Mesothelial cell of epicardium (in vitro differentiated cells): ENCODE measurements around the gene CDH3. TPM values are rescaled to one million over a fixed set of nuclear protein-coding genes. Genes with fewer than 3 reads are reported as not detected.

Source experiments
- DNase-seq, 2 experiments: peaks; one replicate each; pipeline ENCODE4 v3.0.0; 2021; ENCODE audit warnings: low spot score in 2 of 2; ENCODE audit not compliant: unreplicated experiment in 2 of 2
- H3K27ac Mint-ChIP-seq: 2 replicates; pipeline ENCODE4 v1.8.0; 2021; ENCODE audit warnings: mixed read lengths
- H3K27me3 Mint-ChIP-seq: 2 replicates; pipeline ENCODE4 v1.8.0; 2021; ENCODE audit warnings: low read depth, mixed read lengths
- H3K36me3 Mint-ChIP-seq: 2 replicates; pipeline ENCODE4 v1.8.0; 2021; ENCODE audit warnings: mixed read lengths
- H3K4me1 Mint-ChIP-seq: 2 replicates; pipeline ENCODE4 v1.8.0; 2021; ENCODE audit warnings: mixed read lengths
- H3K4me3 Mint-ChIP-seq: 2 replicates; pipeline ENCODE4 v1.8.0; 2021; ENCODE audit warnings: mild to moderate bottlenecking, moderate library complexity, mixed read lengths
- H3K9me3 Mint-ChIP-seq: 2 replicates; pipeline ENCODE4 v1.8.0; 2021; ENCODE audit warnings: mixed read lengths
- CTCF ChIP-seq: fragments of 200-600 bp; sonication (generic); IDR thresholded peaks from one replicate; pipeline ENCODE4 v1.5.0; 2021; ENCODE audit warnings: antibody characterized with exemption; ENCODE audit not compliant: unreplicated experiment
- total RNA-seq: library from RNA; stranded (reverse); gene quantifications from 3 replicates; pipeline ENCODE4 v1.2.1, GENCODE V29; 2021

The CDH3 gene
- total RNA-seq, 1 donor from 2014 or later: 179 TPM

GRCh38 chr16:68642436-68643101 is 2.5 kb upstream of the CDH3 start:
- TF ChIP-seq CTCF: no peak
- Mint-ChIP-seq H3K36me3 (no peaks in the 10 kb centered on the region), H3K27ac (no peak overlapping the region), H3K27me3 (peaks cover 3% of the 10 kb centered on the region), H3K4me3 (peak overlapping the region; percentile 61), H3K4me1 (peaks cover 28% of the 10 kb centered on the region), H3K9me3 (no peaks in the 10 kb centered on the region)
- peak; percentile 27 to 64 for DNase-seq

DNA sequence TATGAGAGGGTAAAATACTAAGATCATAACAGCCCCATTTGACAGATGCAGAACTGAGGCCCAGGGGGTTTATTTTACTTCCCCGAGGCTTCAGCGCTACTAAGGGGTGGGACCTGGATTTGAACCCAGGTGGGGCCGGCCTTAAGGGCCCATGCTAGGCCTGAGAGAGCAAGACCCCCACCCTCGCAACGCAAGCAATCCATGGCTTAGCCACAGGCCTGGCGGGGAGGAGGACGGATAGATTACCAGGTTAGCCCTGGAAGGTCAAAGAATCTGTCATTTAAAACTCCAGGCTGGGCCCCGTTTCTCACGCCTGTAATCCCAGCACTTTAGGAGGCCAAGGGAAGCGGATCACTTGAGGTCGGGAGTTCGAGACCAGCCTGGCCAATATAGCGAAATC is 1.9 kb upstream of the CDH3 start:
- no peak overlapping the region for H3K4me3 Mint-ChIP-seq
- no peak overlapping the region for H3K27ac Mint-ChIP-seq
- TF ChIP-seq CTCF: no peak
- no peaks in the 10 kb centered on the region for H3K36me3 Mint-ChIP-seq
- H3K9me3 Mint-ChIP-seq: no peaks in the 10 kb centered on the region
- H3K27me3 Mint-ChIP-seq: peaks cover 3% of the 10 kb centered on the region
- H3K4me1 Mint-ChIP-seq: peaks cover 34% of the 10 kb centered on the region
- no peak for DNase-seq

- no peak for DNase-seq
Observed at GRCh38 chr16:68643847-68644246, 1.3 kb upstream of the CDH3 start.

DNA sequence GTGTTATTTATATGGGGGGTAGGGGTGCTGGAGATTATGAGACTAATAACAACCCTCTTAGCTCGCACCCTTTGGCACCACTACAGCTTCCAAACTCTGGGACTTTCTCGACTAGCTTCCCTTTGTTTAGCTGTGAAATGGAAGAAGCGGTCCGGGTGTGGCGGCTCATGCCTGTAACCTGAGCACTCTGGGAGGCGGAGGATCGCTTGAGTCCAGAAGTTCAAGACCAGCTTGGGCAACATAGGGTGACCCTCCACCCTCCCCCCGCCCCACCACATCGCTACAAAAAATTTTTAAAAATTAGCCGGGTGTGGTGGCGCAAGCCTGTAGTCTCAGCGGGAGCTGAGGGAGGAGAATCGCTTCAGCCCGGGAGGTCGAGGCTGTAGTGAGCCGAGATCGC is 814 bp upstream of the CDH3 start:
- H3K36me3 Mint-ChIP-seq: peaks cover 1% of the 10 kb centered on the region
- TF ChIP-seq CTCF: no peak
- H3K9me3 Mint-ChIP-seq: no peaks in the 10 kb centered on the region
- peaks cover 3% of the 10 kb centered on the region for H3K27me3 Mint-ChIP-seq
- peak overlapping the region; percentile 84 for H3K4me3 Mint-ChIP-seq
- no peak for DNase-seq
- peak overlapping the region; percentile 95 for H3K27ac Mint-ChIP-seq
- peaks cover 34% of the 10 kb centered on the region for H3K4me1 Mint-ChIP-seq

More at GRCh38 chr16:68643847-68644246, 1.3 kb upstream of the CDH3 start:
- H3K4me3 Mint-ChIP-seq: peak overlapping the region; percentile 84
- H3K9me3 Mint-ChIP-seq: no peaks in the 10 kb centered on the region
- H3K36me3 Mint-ChIP-seq: no peaks in the 10 kb centered on the region
- no peak for TF ChIP-seq CTCF
- H3K27ac Mint-ChIP-seq: peak overlapping the region; percentile 87
- H3K4me1 Mint-ChIP-seq: peaks cover 34% of the 10 kb centered on the region
- H3K27me3 Mint-ChIP-seq: peaks cover 3% of the 10 kb centered on the region

GRCh38 chr16:68645494-68646388 is 631 bp downstream of the CDH3 start:
- H3K4me1 Mint-ChIP-seq: peaks cover 34% of the 10 kb centered on the region
- H3K27me3 Mint-ChIP-seq: peaks cover 3% of the 10 kb centered on the region
- peak; percentile 49 to 76 for DNase-seq
- no peak for TF ChIP-seq CTCF
- H3K36me3 Mint-ChIP-seq: peaks cover 6% of the 10 kb centered on the region
- no peaks in the 10 kb centered on the region for H3K9me3 Mint-ChIP-seq
- peak overlapping the region; percentile 84 for H3K4me3 Mint-ChIP-seq
- peak overlapping the region; percentile 93 for H3K27ac Mint-ChIP-seq
